H1 (cell line): ENCODE data around the gene SOX15. TPM values are rescaled to one million over a fixed set of nuclear protein-coding genes. Genes with fewer than 3 reads are reported as not detected.

Source experiments
- CEBPB ChIP-seq: IDR thresholded peaks from 2 replicates; pipeline ENCODE4 v1.6.1; 2012; ENCODE audit warnings: low read depth, low read length
- EP300 ChIP-seq, 2 experiments: IDR thresholded peaks; 1 replicate in 1 of 2; 2 replicates in 1 of 2; pipeline ENCODE4 v1.6.1; 2011 to 2012; ENCODE audit warnings: low read depth in 2 of 2, low read length in 2 of 2, mild to moderate bottlenecking in 2 of 2, borderline replicate concordance in 1 of 2, inconsistent platforms in 1 of 2, moderate library complexity in 1 of 2
- GTF2F1 ChIP-seq: IDR thresholded peaks from 2 replicates; pipeline ENCODE4 v1.6.1; 2012; ENCODE audit warnings: low read depth, low read length, improper control_type of control experiment, borderline replicate concordance
- KDM1A ChIP-seq: fragments of 200-600, 300-600 bp; sonication (generic); IDR thresholded peaks from 2 replicates; pipeline ENCODE4 v1.7.1; 2016; ENCODE audit warnings: mild to moderate bottlenecking, low read length, borderline replicate concordance
- NANOG ChIP-seq: IDR thresholded peaks from 2 replicates; pipeline ENCODE4 v1.6.1; 2011; ENCODE audit warnings: low read length, low read depth, mild to moderate bottlenecking, inconsistent platforms; ENCODE audit not compliant: insufficient read depth, poor library complexity, severe bottlenecking
- TBP ChIP-seq: IDR thresholded peaks from 2 replicates; pipeline ENCODE4 v1.6.1; 2011; ENCODE audit warnings: low read depth, low read length, improper control_type of control experiment
- polyA plus RNA-seq, 7 experiments: library from polyadenylated mRNA; depleted of rRNA in 3 of 7; stranded (reverse) in 5 of 7; unstranded in 2 of 7; fragments of >200 nt in 5 of 7; fragments of 200-250 nt in 2 of 7; gene quantifications; 1 replicate in 5 of 7; 2 replicates in 1 of 7; 4 replicates in 1 of 7; pipeline versions ENCODE4 v1.2.1 to v1.2.3, GENCODE V29; 2011 to 2013; ENCODE audit warnings: missing spikeins in 2 of 7, mixed read lengths in 2 of 7
- total RNA-seq: library from RNA; stranded (reverse); fragmentation: NEBNext Ultra II Directional; extraction: Animal tissue kit (Norgen Biotek cat#: 25700); gene quantifications from 2 replicates; pipeline ENCODE4 v1.2.1, GENCODE V29; 2021

SOX15 gene
- total and polyA plus RNA-seq, 2 of the 8 experiments (the other 6 are each of a cell fraction or from before 2014, with no cell fraction given): 14.3 to 26.8 TPM

DNA sequence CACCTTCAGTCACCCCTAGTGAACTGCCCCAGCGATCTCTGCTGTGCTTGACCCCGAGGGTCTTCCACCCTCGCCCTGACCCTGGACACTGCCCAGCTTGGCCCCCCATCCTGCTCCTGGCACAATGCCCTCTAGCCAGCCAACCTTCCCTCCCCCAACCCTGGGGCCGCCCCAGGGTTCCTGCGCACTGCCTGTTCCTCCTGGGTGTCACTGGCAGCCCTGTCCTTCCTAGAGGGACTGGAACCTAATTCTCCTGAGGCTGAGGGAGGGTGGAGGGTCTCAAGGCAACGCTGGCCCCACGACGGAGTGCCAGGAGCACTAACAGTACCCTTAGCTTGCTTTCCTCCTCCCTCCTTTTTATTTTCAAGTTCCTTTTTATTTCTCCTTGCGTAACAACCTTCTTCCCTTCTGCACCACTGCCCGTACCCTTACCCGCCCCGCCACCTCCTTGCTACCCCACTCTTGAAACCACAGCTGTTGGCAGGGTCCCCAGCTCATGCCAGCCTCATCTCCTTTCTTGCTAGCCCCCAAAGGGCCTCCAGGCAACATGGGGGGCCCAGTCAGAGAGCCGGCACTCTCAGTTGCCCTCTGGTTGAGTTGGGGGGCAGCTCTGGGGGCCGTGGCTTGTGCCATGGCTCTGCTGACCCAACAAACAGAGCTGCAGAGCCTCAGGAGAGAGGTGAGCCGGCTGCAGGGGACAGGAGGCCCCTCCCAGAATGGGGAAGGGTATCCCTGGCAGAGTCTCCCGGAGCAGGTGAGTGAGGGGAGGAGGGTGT is 31.2 kb downstream of the SOX15 start, which contains the start of gene TNFSF13 (continued):
- no peak for TF ChIP-seq KDM1A
- TF ChIP-seq EP300 (IDR thresholded peaks at IDR 0.05; ENCODE audit: borderline replicate concordance in 1 of 2, low read depth in 2 of 2, low read length in 2 of 2): no peak
- TF ChIP-seq GTF2F1: no peak
- no peak for TF ChIP-seq TBP
- no peak for TF ChIP-seq CEBPB
- no peak for TF ChIP-seq NANOG
